GM12878 (cell line): ENCODE measurements around the gene TBCA. TPM values are rescaled to one million over a fixed set of nuclear protein-coding genes. Genes with fewer than 3 reads are reported as not detected.

Experiments
- ATF7 ChIP-seq: fragments of 450-650 bp; IDR thresholded peaks from 2 replicates; pipeline ENCODE4 v1.6.1; 2016; ENCODE audit warnings: low read depth, mild to moderate bottlenecking
- ESRRA ChIP-seq: IDR thresholded peaks from 2 replicates; pipeline ENCODE4 v1.6.1; 2012; ENCODE audit warnings: mild to moderate bottlenecking, low read length, improper control_type of control experiment
- FOXM1 ChIP-seq: IDR thresholded peaks from 2 replicates; pipeline ENCODE4 v1.6.1; 2012; ENCODE audit warnings: low read depth, mild to moderate bottlenecking, inconsistent platforms, low read length, moderate library complexity
- GABPA ChIP-seq: IDR thresholded peaks from 2 replicates; pipeline ENCODE4 v1.6.1; 2014; ENCODE audit warnings: antibody characterized with exemption, low read depth, mild to moderate bottlenecking, inconsistent platforms
- IRF4 ChIP-seq: IDR thresholded peaks from 2 replicates; pipeline ENCODE4 v1.6.1; 2011; ENCODE audit warnings: low read depth, low read length
- MEF2B ChIP-seq: fragments of 450-650 bp; IDR thresholded peaks from 2 replicates; pipeline ENCODE4 v1.6.1; 2018; ENCODE audit warnings: mild to moderate bottlenecking, moderate library complexity; ENCODE audit not compliant: partially characterized antibody, poor library complexity, severe bottlenecking
- MTA3 ChIP-seq: IDR thresholded peaks from 2 replicates; pipeline ENCODE4 v1.6.1; 2012; ENCODE audit warnings: low read length, inconsistent platforms, borderline replicate concordance
- MXI1 ChIP-seq: fragments of 150-350 bp; IDR thresholded peaks from 2 replicates; pipeline ENCODE4 v1.6.1; 2011; ENCODE audit warnings: low read depth, mild to moderate bottlenecking, inconsistent platforms, low read length, improper control_type of control experiment
- NFYB ChIP-seq: IDR thresholded peaks from 2 replicates; pipeline ENCODE4 v1.6.1; 2011; ENCODE audit warnings: low read depth, mild to moderate bottlenecking, low read length, improper control_type of control experiment, moderate library complexity; ENCODE audit not compliant: insufficient read depth
- NR2F1 ChIP-seq: fragments of 450-650 bp; conservative IDR thresholded peaks from 2 replicates; pipeline ENCODE4 v1.6.1; 2017; ENCODE audit warnings: mild to moderate bottlenecking
- RELA ChIP-seq: fragments of 450-650 bp; IDR thresholded peaks from 2 replicates; pipeline ENCODE4 v1.8.0; 2014; ENCODE audit warnings: borderline replicate concordance; ENCODE audit not compliant: partially characterized antibody
- RELB ChIP-seq: fragments of 450-650 bp; IDR thresholded peaks from 2 replicates; pipeline ENCODE4 v1.6.1; 2017; ENCODE audit warnings: low read depth, mild to moderate bottlenecking, moderate library complexity
- RUNX3 ChIP-seq: IDR thresholded peaks from 2 replicates; pipeline ENCODE4 v1.6.1; 2012; ENCODE audit warnings: low read length, inconsistent platforms
- SP1 ChIP-seq: IDR thresholded peaks from one replicate; pipeline ENCODE4 v1.6.1; 2011; ENCODE audit warnings: low read depth, low read length
- STAT1 ChIP-seq: fragments of 450-650 bp; conservative IDR thresholded peaks from 2 replicates; pipeline ENCODE4 v1.6.1; 2014; ENCODE audit warnings: antibody characterized with exemption, mild to moderate bottlenecking
- STAT3 ChIP-seq: IDR thresholded peaks from 2 replicates; pipeline ENCODE4 v1.6.1; 2011; ENCODE audit warnings: low read depth, low read length, improper control_type of control experiment
- SUPT20H ChIP-seq: IDR thresholded peaks from 2 replicates; pipeline ENCODE4 v1.6.1; 2011; ENCODE audit warnings: low read depth, mild to moderate bottlenecking, low read length, moderate library complexity, borderline replicate concordance; ENCODE audit not compliant: control insufficient read depth
- TBL1XR1 ChIP-seq: IDR thresholded peaks from 2 replicates; pipeline ENCODE4 v1.6.1; 2012; ENCODE audit warnings: low read depth, low read length, improper control_type of control experiment
- ZBED1 ChIP-seq: IDR thresholded peaks from 2 replicates; pipeline ENCODE4 v1.6.1; 2016; ENCODE audit warnings: borderline replicate concordance
- ZNF217 ChIP-seq: fragments of 450-650 bp; IDR thresholded peaks from 2 replicates; pipeline ENCODE4 v1.6.1; 2017; ENCODE audit warnings: antibody characterized with exemption, mild to moderate bottlenecking
- ZNF384 ChIP-seq: IDR thresholded peaks from 2 replicates; pipeline ENCODE4 v1.6.1; 2012; ENCODE audit warnings: low read depth, mild to moderate bottlenecking, low read length, improper control_type of control experiment, borderline replicate concordance
- ZNF687 ChIP-seq: fragments of 450-650 bp; IDR thresholded peaks from 2 replicates; pipeline ENCODE4 v1.6.1; 2017; ENCODE audit warnings: mild to moderate bottlenecking, moderate library complexity
- polyA plus RNA-seq, 11 experiments: library from polyadenylated mRNA; depleted of rRNA in 4 of 11; unstranded in 6 of 11; stranded (reverse) in 5 of 11; fragments of >200 nt; fragmentation: Nextera tagmentation in 4 of 11; fragmentation: Illumina TruSeq in 1 of 11; extraction: Ambion mirVana in 4 of 11; extraction: Trizol in 1 of 11; gene quantifications; 1 replicate in 1 of 11; 2 replicates in 10 of 11; pipeline versions ENCODE4 v1.2.1 to v1.2.3, GENCODE V29; 2011 to 2016; ENCODE audit warnings: inconsistent platforms in 2 of 11, missing spikeins in 2 of 11, low read depth in 1 of 11
- total RNA-seq, 4 experiments: library from RNA; depleted of rRNA in 3 of 4; stranded (reverse); fragments of >200 nt in 3 of 4; fragmentation: Illumina TruSeq in 1 of 4; extraction: Trizol in 1 of 4; gene quantifications; 2 replicates each; pipeline versions ENCODE4 v1.2.1 to v1.2.3, GENCODE V29; 2013 to 2021
- TF ChIP-seq, protein P1 (sequence below): IDR thresholded peaks from 2 replicates; pipeline ENCODE4 v1.6.1; 2011; ENCODE audit warnings: mild to moderate bottlenecking, low read depth, low read length, moderate library complexity; ENCODE audit not compliant: insufficient replicate concordance

TBCA gene
- total and polyA plus RNA-seq, 10 of the 15 experiments (the other 5 are each of a cell fraction or from before 2014, with no cell fraction given), result 86.3 to 647 (median 294) TPM

DNA sequence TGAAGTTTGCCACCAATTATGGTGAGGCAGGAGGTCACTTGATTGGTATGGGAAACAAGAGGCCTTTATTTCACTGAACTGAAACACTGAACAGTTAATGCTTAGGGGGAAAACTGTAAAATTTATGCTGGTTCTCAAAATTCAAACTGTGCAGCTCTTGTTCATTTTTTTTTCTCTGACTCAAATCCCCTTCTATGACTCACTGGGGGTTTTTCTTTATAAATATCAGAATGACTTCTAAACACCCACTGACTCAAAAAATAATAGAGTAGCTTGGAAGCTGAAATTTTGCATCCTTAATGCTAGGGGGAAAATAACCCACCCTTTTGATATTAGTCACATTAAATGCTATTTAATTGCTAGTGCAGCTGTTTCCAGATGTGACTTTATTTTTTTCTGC is 113.5 kb downstream of the TBCA start (continued):
- TF ChIP-seq ZNF687, result 0 out of 2 replicates have a peak, but pooled peaks have one; percentile 20
- TF ChIP-seq ESRRA, result no peak
- TF ChIP-seq RELA, result peak; percentile 79
- no peak for TF ChIP-seq MTA3
- peak; percentile 95 for TF ChIP-seq RELB
- no peak for TF ChIP-seq ZBED1
- TF ChIP-seq MEF2B, result peak; percentile 45
- peak; percentile 79; the same call in 1 of the 2 replicates for TF ChIP-seq IRF4
- TF ChIP-seq SP1, result no peak
- TF ChIP-seq, protein P1, sequence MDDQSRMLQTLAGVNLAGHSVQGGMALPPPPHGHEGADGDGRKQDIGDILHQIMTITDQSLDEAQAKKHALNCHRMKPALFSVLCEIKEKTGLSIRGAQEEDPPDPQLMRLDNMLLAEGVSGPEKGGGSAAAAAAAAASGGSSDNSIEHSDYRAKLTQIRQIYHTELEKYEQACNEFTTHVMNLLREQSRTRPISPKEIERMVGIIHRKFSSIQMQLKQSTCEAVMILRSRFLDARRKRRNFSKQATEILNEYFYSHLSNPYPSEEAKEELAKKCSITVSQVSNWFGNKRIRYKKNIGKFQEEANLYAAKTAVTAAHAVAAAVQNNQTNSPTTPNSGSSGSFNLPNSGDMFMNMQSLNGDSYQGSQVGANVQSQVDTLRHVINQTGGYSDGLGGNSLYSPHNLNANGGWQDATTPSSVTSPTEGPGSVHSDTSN, result no peak
- no peak for TF ChIP-seq STAT1
- TF ChIP-seq MXI1, result no peak
- peak; percentile 92 for TF ChIP-seq FOXM1
- peak; percentile 87 for TF ChIP-seq ZNF384
- TF ChIP-seq GABPA, result peak; percentile 67; the same call in 1 of the 2 replicates
- 0 out of 2 replicates have a peak, but pooled peaks have one; percentile 64 for TF ChIP-seq NR2F1
- TF ChIP-seq TBL1XR1, result no peak
- no peak for TF ChIP-seq SUPT20H
- no peak for TF ChIP-seq NFYB
- peak; percentile 27; the same call in 1 of the 2 replicates for TF ChIP-seq ZNF217
- peak; percentile 72 for TF ChIP-seq ATF7
- TF ChIP-seq STAT3, result no peak
- peak; percentile 61; the same call in 1 of the 2 replicates for TF ChIP-seq RUNX3
